ENCODE measurements around the gene ABI1. TPM values are rescaled to one million over a fixed set of nuclear protein-coding genes. Genes with fewer than 3 reads are reported as not detected.

The ABI1 gene
- total and polyA plus RNA-seq, 4 donors, result 25.1 to 70.2 (median 45.3) TPM

DNA sequence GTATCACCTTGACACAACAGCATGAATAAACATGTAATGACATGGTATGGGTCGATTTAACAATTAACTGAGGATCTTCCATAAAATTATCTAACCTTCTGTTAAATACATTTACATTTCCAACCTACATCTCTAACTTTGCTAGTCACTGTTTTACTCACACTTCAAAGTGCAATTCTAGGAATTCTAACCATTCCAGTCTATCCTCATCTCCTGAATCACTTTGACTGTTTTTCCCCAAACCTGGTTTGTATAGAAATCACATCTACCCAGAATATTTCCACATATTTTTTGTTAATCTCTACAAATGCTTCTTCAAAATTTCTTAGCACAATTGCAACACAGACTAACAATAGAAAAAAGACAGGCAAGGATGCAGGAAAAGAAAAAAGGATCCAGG lies 6.2 kb downstream of the ABI1 start:
- no peak for ATAC-seq (ENCODE audit: insufficient read depth, low FRiP score)
- no peak overlapping the region for H3K4me3 ChIP-seq
- H3K4me1 ChIP-seq (ENCODE audit: control insufficient read depth in 5 of 5, insufficient read depth in 5 of 5, low read length in 5 of 5), result peaks cover 8 to 16% (median 9%) of the 10 kb centered on the region in 5 donors
- WGBS, 2 donors, result 54 to 72% methylated on average over 1 of the region's 1 CpG
- no peak overlapping the region for H3K9ac ChIP-seq (ENCODE audit: insufficient read depth in 1 of 2, low read length in 2 of 2)
- DNase-seq, result no peak
- no peaks in the 10 kb centered on the region for H3K27me3 ChIP-seq (ENCODE audit: control insufficient read depth in 3 of 3, insufficient read depth in 3 of 3, low read length in 2 of 3)
- no peaks in the 10 kb centered on the region for H3K9me3 ChIP-seq (ENCODE audit: control insufficient read depth in 4 of 4, insufficient read depth in 3 of 4, low read length in 3 of 4)
- TF ChIP-seq, protein P1, sequence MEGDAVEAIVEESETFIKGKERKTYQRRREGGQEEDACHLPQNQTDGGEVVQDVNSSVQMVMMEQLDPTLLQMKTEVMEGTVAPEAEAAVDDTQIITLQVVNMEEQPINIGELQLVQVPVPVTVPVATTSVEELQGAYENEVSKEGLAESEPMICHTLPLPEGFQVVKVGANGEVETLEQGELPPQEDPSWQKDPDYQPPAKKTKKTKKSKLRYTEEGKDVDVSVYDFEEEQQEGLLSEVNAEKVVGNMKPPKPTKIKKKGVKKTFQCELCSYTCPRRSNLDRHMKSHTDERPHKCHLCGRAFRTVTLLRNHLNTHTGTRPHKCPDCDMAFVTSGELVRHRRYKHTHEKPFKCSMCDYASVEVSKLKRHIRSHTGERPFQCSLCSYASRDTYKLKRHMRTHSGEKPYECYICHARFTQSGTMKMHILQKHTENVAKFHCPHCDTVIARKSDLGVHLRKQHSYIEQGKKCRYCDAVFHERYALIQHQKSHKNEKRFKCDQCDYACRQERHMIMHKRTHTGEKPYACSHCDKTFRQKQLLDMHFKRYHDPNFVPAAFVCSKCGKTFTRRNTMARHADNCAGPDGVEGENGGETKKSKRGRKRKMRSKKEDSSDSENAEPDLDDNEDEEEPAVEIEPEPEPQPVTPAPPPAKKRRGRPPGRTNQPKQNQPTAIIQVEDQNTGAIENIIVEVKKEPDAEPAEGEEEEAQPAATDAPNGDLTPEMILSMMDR (IDR thresholded peaks at IDR 0.05; ENCODE audit: control extremely low read depth, extremely low read depth), result no peak
- H3K36me3 ChIP-seq (ENCODE audit: control insufficient read depth in 4 of 4, insufficient read depth in 4 of 4, low read length in 4 of 4), result no peaks in the 10 kb centered on the region
- no peak overlapping the region for H3K27ac ChIP-seq (ENCODE audit: low read depth in 1 of 2, low read length in 1 of 2)

- no peak overlapping the region for H3K4me3 ChIP-seq
- TF ChIP-seq, protein P1 (IDR thresholded peaks at IDR 0.05; ENCODE audit: control extremely low read depth, extremely low read depth), result no peak
- WGBS, 2 donors, result 34 to 71% methylated on average over 5 of the region's 5 CpGs
- no peaks in the 10 kb centered on the region for H3K9me3 ChIP-seq (ENCODE audit: control insufficient read depth in 4 of 4, insufficient read depth in 3 of 4, low read length in 3 of 4)
- H3K9ac ChIP-seq (ENCODE audit: insufficient read depth in 1 of 2, low read length in 2 of 2), result no peak overlapping the region
- no peaks in the 10 kb centered on the region for H3K27me3 ChIP-seq (ENCODE audit: control insufficient read depth in 3 of 3, insufficient read depth in 3 of 3, low read length in 2 of 3)
- no peaks in the 10 kb centered on the region for H3K36me3 ChIP-seq (ENCODE audit: control insufficient read depth in 4 of 4, insufficient read depth in 4 of 4, low read length in 4 of 4)
- ATAC-seq (ENCODE audit: insufficient read depth, low FRiP score) (no peak), DNase-seq (no peak)
- no peak overlapping the region for H3K27ac ChIP-seq (ENCODE audit: low read depth in 1 of 2, low read length in 1 of 2)
- peaks cover 0 to 24% (median 0%) of the 10 kb centered on the region in 5 donors for H3K4me1 ChIP-seq (ENCODE audit: control insufficient read depth in 5 of 5, insufficient read depth in 5 of 5, low read length in 5 of 5)
Measured at GRCh38 chr10:26844396-26844975, 16.3 kb downstream of the ABI1 start.

GRCh38 chr10:26843736-26844135 lies 17.0 kb downstream of the ABI1 start:
- Histone ChIP-seq H3K9me3 (ENCODE audit: control insufficient read depth in 4 of 4, insufficient read depth in 3 of 4, low read length in 3 of 4) (no peaks in the 10 kb centered on the region), H3K4me1 (ENCODE audit: control insufficient read depth in 5 of 5, insufficient read depth in 5 of 5, low read length in 5 of 5) (peaks cover 0 to 24% (median 0%) of the 10 kb centered on the region in 5 donors), H3K36me3 (ENCODE audit: control insufficient read depth in 4 of 4, insufficient read depth in 4 of 4, low read length in 4 of 4) (no peaks in the 10 kb centered on the region), H3K4me3 (no peak overlapping the region), H3K27ac (ENCODE audit: low read depth in 1 of 2, low read length in 1 of 2) (no peak overlapping the region), H3K9ac (ENCODE audit: insufficient read depth in 1 of 2, low read length in 2 of 2) (no peak overlapping the region), H3K27me3 (ENCODE audit: control insufficient read depth in 3 of 3, insufficient read depth in 3 of 3, low read length in 2 of 3) (no peaks in the 10 kb centered on the region)
- ATAC-seq (ENCODE audit: insufficient read depth, low FRiP score) (no peak), DNase-seq (no peak)
- 54 to 66% methylated on average over 3 of the region's 3 CpGs for WGBS, 2 donors
- TF ChIP-seq, protein P1 (IDR thresholded peaks at IDR 0.05; ENCODE audit: control extremely low read depth, extremely low read depth), result no peak

All from lung (tissue), 12 donors.